Anterior cingulate cortex (tissue), 58 donors: ENCODE data around the gene ABLIM1.
A peak's percentile ranks its signal among the peaks of the same experiment; 100 is the strongest.

ENCODE experiments used
- DNase-seq, 58 donors: peaks; one replicate each; lab custom pipeline; 2025; lab: John Stamatoyannopoulos, UW

The ABLIM1 gene

DNA sequence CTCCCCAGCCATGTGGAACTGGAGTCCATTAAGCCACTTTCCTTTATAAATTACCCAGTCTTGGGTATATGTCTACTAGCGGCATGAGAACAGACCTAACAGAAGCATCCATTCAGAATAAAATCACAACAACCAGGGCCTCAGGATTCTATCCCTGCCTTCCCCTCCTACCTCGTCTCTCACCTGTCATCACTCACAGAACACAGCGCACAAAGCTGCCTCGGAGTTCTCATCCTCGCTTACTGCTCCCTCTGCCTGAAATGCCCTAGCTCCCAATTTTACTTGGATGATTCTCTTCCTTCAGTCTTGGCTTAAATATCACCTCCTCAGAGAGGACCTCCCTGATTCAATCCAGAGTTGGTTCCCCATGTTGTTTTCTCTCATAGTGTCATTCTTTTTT, 183.1 kb downstream of the ABLIM1 start:
- DNase-seq = no peak

DNA sequence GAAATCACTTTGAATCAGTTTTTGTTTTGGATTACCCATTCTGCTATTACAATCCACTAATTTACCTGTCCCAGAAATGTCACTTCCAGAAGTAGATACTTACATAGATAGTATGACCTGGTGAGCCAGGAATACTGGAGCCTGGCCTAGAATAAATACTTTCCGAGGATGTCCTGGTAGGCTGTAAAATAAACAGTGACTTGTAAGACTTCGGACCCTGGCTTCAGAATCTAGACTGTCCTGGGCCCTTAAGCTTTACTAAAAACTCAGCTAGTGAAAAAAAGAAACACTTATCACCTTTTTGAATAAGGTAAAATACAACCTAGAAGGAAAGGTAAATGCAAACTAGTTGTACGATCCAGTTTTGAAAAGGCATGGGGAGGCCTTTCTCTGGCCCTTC, 184.3 kb downstream of the ABLIM1 start:
- no peak for DNase-seq

DNA sequence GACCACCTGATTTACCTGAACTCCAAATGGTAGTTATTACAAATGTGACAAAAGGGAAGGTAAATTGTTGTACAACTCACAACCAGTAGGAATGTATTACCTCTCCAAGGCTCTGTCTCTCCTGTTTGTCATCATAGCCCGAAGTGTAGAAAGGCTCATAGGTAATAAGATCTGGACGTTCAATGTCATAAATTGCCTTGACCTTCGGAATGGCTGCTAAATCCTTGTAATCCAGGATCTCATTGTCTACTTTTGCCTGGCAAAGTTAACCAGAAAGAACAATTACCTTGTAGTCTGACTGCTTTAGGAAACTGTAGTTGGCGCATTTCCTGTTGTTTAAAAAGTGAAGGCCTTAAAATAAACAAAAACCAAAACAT, 185.2 kb downstream of the ABLIM1 start:
- DNase-seq = no peak

DNA sequence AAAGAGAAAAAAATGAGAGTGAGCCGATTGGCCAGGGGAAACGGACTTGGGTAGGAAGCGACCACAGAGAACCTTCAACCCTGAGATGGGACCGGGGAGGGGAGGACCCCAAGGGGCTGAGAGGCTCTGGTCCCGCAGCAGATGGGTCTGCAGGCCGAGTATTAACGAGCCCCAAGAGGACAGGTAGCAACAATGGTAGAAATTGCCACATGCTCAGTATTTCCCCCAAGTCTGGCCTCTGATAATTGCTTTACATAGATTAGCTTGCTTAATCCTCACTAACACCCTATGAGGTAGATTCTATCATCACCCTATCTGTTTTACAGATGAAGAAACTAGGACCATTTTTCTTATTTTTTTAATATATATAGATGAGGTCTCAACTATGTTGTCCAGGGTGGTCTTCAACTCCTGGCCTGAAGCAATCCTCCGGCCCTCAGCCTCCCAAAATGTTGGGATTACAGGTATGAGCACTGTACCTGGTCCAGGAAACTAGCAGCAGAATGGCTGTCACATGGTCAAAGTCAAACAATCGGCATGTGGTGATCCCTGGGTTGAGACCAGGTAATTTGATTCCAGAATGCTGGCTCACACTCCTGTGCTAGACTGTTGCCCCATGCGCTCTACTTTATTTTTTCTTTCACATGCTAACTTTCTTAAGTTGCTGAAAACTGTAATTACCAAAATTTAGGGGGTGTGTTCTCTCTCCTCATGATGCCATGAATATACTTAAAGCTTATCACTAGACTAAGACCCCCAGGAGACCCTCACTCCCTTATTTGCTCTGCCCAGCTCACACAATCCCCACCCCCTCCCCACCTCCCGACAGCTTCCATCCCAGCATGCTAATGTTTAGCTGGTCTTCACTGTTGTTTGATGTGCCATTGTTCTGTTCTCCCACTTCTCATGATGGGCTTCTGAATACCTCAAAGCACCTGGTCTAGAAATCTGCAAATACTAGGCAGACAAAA, 185.9 kb downstream of the ABLIM1 start:
- no peak for DNase-seq

DNA sequence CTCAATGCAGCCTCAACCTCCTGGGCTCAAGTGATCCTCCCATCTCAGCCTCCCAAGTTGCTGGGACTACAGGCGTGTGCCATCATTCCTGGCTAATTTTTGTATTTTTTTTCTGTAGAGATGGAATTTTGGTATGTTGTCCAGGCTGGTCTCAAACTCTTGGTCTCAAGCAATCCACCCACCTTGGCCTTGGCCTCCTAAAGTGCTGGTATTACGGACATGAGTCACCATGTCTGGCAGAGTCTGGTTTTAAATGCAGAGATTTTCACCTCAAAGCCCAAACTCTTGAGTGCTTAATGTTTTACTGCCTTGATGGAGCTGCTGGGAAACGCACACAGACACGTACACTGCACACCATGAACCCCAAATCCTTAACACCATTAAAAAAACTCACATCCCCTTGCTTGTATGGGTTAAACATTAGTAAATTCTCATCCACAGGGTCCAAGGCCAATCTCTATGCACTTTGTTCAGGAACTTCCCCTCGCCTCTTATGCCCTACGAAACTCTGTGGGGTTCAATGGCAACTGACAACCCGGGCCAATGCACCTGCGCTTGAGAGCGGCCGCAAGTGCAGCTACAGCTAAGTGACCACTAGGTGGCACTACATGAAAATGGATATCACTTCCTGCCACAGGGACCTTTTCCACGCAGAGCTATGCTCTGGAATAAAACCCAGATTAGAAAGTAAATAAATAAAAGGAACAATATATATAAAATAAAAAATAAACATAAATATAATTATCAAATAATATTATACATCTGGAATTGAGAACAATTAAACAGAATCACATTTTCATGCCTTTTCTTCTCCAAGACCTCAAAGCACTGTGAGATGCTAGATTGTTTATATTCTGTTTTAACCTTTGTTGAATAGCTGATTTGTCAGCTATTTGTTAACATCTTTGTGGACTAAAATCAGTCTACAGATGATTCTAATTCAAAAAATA, 186.8 kb downstream of the ABLIM1 start:
- peak in 40 of 58 donors; percentile 5 to 72 (median 28) for DNase-seq

DNA sequence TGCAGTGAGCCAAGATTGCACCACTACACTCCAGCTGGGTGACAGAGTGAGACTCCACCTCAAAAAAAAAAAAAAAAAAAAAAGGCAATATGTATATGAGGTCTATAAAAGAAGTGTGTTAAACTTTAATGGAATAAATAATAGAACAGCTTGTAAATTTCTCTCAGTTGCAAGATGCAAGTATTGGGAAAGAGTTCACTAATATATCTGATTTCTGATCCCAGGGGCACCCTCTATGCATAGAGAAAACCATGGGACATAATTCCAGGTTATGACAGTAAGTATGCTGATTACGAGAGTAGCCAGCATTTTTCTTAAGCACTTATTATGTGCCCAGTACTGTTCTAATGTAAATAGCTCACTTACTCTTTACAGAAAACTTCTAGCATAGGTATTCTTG, 187.7 kb downstream of the ABLIM1 start:
- DNase-seq = no peak

DNA sequence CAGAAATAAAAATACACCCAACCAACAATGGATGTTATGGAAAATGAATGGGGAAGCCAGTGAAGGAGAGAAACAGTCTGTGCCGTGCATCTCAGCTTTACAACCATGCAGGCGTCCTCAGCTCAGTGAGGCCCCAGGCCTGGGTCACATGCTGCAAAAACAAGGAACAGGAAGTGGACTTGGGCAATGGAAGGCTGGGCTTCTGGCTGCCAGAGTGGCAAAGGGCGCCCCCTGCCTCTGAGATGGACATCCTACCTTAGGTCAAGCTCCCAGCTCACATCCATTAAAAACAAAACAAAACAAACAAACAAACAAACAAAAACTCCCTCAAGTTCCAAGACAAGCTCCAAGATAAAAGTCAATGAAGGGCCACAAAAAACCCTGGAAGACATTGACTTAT, 199.1 kb downstream of the ABLIM1 start:
- peak in 5 of 58 donors; percentile 4 to 20 (median 7) for DNase-seq

DNA sequence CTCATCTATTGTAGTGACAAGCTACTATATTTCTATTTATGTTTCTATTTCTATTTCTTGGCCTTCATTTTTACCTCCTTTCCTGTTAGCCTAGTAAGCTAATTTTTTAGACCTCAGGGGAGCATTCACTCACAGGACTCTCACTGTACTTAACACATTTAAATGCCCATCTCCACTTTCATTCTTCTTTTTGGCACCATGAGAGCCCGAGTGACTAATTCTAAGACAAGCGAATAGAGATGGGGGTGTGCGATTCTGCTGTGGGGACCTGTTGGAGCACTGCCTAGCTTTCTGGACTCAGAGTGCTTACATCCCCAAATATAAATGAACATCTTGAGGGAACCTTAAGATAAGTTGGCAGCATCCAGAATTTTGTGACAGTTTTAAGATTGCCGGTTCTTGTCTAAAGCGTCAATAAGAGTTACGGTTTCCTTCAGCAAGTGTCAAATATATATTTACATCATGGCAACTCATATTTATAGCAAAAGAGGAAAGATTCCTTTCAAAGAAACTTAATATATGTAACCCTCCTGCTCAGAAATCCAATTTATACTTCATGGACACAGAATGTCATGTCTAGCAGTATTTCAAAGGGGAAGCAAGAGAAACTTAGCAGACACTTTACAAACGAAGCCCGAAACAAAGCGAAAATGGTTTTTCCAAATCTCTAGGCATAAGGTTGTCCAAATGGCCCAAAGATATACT, 199.7 kb downstream of the ABLIM1 start:
- peak in 11 of 58 donors; percentile 2 to 29 (median 14) for DNase-seq

DNA sequence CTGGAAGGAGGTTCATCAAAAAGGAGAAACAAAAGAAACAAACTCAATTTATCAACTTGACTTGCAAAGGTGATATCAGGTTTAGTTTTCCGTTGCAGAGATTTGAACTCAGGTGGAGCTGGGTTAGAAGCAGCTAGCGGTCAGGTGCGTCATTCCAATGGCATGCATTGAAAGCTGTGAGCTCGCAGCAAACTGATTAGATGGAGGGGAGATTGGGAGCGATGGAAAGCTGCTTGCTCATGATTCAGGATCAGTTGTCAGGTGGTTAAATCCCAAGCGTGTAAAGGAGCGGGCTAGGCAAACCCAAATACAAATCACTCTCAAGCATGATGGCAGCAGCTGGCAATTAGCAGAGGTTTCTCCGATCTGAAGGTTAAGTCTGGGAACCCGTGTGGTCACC, 204.5 kb downstream of the ABLIM1 start:
- no peak for DNase-seq

DNA sequence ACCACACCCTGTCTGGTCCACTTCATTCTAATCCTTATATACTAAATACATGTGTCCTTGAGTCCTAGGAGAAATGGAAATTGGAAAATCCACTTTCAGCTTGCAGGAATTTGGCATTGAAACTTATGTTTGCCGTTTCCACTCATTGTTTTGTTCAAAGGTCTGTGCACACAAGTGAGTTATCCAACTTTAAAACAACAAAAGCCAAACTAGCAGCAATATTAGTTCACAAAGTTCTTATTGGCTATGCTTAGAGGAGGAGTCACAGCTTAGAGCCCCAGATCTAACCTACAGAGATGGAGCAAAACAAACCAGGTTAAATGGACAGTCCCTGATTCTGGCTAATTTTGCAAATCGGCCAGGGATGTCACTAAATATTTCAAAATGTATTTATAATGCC, 209.2 kb downstream of the ABLIM1 start:
- no peak for DNase-seq

DNA sequence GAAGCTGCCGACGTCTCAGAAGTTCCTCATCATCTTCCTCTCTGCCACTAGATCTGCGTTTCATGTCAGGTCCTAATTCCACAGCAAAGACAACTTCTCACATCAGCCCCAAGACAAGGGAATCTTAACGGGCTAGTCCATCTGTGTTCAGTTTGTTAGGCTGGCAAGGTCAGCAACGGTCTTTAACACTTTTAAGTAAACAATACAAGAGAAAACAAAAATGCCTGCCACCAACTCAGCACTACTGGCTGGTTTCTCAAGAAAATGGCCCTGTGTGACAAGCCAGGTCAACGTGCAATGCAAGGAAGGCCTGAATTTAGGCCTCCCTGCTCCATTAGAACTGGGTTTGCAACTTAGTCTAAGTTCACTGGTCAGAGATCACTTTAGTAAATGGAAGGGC, 212.7 kb downstream of the ABLIM1 start:
- no peak for DNase-seq

DNA sequence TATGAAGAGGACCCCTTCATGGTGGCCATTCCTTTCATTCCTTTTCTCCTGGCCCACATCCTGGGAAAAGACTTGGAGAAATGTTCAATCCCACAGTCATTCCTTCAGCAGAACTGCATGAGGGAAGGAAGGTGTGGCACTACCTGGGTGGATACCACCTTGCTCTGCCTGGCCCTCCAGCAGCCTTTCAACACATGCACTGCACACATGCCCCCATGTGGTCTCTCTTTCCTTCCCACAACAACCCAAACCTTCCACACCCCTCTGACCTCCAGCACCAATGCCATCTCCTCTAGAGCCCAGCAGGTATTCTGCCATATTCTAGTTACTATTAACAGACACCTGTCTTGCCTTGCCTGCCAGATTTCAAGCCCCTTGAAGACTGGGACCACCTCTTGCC, 213.3 kb downstream of the ABLIM1 start:
- DNase-seq = no peak

DNA sequence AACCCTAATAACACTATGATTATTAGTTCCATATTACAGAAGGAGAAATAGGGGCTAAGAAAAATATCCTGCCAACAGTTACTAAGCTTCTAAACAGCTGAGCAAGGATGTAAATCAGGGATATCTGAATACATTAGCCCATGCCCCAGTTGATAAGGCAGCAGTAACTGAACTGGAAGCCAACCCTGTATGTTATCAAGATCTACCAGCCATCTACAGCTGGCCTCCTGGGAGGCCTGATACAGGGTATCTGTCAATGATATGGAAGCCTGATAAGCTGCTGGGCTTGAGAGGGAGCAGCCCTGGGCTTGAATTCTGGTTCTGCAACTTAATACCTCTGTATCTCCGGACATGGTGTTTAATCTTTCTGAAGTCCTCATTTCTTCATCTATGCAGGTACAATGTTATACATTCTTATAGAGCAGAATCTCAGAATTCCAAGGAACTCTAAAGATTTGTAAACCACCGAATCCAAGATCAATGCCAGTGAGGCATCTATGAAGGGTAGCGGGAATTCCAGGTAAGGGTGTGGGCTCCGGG, 215.9 kb downstream of the ABLIM1 start:
- no peak for DNase-seq

DNA sequence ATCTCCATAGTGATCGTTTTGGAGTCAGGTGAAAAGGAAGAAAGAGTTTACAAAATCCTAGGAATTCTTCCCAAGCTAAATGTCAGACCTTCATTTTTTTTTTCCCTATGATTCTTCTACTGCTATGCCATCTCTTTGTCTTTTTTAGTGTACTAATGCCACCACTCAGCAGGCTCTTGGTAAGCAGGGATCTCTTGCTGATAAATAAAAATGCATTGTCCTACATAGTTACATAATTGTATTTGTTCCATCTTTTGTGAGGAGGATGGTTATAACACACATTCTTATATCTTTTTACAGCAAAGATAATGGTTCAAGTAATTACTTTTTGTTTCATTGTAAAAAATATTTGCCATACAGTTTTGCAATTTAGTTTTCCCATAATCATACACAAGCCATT, 217.0 kb downstream of the ABLIM1 start:
- DNase-seq = no peak

DNA sequence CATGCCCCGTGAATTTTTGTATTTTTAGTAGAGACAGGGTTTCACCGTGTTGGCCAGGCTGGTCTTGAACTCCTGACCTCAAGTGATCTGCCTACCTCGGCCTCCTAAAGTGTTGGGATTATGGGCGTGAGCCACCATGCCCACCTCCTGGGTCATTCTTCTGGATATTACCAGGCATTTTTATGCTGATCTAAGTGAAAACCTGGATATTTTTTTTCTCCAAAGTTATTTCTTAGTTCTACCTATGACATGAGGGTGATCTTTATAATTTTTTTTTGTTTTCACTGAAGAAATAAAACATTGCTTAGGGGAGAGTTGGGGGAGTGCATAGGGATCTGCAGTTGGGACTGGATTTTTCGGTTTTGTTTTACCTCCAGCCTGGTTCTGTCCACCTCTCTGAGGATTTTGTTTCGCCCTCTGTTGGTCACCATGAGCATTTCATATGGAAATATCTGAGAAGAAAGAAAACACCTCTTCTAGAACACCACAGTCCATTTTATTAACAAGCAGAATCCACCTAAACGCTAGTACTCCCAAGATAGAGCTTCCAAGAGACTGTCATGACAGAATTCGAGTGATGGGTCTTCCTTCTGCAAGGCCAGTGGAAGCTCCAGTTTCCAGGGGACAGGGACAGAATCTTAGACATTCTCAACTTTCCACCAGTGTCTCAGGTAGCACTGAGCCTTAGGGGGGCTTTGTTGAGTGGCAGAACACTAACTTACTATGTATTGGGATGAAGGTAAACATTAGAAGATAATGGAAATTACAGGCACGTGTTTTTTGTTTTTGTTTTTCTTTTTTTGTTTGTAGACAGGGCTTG, 220.4 kb downstream of the ABLIM1 start:
- DNase-seq = no peak

DNA sequence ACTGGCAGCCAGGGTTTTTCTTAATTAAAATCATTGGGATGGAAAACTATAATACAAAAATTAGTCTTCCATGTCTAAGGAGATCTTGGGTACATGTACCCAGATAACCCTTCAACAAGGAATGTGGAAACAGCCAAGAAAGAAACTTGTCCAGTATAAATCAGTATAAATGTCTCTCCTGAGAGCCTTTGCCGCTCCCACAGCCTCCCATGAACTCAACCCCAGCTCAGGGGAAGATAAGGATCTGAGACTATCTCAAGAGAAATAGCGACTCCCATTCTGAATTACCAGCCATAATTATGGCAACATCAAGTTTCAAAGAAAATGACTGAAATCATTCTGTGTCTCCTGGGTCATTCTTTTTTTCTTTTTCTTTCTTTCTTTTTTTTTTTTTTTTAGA, 221.1 kb downstream of the ABLIM1 start:
- DNase-seq = no peak

DNA sequence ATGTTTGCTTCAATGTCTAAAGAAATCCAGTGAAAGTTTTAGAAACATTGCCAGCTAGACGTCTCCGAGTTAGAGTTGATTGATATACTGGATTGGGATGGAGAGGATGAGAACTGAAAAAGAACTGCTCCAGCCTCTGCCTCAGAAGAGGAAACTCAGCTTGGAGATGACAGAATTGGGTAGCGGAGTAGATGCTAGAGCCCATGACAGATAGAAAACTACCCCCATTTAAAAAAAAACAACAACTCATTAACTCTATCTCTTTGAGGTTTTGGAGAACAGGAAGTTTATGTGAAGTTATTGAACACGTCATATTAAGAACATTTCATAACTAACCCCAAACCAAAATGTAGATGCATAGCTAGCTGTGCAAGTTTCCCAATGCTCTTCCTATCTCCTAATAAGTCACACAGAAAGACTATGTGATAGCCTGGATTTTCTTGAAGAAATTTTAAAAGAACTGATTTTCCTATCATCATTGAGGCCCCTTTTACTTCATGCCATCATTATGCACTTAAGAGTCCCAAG, 225.4 kb downstream of the ABLIM1 start:
- DNase-seq = no peak

DNA sequence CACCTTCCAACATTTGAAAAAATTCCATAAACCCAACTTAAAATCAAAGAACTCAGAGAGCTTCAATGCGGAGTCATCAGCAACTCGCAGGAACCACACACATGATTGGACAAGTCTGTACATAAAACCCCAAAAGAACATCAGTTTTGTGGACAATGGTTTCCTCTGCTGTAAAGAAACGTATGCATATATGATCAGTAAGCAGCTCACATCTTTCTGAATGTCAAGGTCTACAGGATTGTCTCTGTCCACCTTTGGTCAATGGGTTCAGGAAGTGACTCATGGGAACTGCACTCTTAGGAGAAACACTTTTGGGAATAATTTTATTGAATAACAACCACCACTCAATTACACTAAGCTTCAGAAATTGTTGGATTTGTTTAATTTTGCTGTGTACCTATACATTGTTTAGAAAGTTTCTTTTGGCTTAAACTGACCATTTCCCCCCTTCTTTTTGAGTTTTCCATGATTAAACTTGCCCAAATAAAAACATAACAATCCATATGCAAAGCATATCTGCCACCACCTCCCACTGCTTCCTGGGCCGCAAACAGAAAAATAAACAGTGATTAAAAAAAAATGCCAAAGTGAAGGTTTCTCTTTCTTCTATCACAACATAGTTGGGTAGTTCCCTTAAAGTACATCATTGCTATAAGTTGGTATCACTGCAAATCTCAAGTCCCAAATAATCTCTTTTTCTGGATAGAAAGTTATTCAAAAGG, 226.5 kb downstream of the ABLIM1 start:
- no peak for DNase-seq
